HG02642 (cell line): ENCODE results near the gene STAMBPL1.

Experiments
- ATAC-seq: cut with Tn5 transposase; IDR thresholded peaks from one replicate; pipeline ENCODE4 v1.9.1; 2021; ENCODE audit warnings: mild to moderate bottlenecking; ENCODE audit not compliant: unreplicated experiment, poor library complexity

STAMBPL1 gene

DNA sequence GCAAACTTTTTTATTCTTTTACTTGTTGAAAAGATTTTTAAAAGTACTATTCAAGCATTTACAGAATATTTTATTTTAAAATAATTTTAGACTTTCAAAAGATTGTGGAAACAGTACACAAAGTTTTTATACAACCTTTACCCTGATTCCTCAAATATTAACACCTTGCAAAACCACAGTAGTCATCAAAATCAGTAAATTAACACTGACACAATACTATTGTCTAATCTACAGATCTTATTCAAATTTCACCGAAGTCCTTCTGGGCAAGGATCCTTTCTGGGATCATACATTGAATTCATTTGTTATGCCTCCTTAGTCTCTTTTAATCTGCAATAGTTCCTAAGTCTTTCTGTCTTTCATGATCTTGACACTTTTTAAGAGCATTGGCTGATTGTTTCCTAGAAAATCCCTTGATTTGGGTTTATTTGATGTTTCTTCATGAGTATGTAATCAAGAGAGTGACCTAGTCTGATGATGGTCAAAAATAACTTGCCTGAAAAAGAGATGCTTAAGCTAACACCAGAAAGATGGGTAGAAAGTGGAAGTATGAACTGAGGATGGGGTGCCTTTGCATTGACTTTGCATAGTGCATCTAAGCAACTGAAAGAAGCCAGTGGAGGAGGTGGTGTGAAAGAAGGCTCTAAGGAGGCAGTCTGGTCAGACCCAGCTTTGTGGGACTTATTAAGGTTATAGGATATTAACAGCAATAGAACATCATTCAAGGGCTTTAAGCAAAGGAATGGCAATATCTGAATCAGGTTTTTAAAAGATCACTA is 9.7 kb downstream of the STAMBPL1 start:
- peak; percentile 69 for ATAC-seq

DNA sequence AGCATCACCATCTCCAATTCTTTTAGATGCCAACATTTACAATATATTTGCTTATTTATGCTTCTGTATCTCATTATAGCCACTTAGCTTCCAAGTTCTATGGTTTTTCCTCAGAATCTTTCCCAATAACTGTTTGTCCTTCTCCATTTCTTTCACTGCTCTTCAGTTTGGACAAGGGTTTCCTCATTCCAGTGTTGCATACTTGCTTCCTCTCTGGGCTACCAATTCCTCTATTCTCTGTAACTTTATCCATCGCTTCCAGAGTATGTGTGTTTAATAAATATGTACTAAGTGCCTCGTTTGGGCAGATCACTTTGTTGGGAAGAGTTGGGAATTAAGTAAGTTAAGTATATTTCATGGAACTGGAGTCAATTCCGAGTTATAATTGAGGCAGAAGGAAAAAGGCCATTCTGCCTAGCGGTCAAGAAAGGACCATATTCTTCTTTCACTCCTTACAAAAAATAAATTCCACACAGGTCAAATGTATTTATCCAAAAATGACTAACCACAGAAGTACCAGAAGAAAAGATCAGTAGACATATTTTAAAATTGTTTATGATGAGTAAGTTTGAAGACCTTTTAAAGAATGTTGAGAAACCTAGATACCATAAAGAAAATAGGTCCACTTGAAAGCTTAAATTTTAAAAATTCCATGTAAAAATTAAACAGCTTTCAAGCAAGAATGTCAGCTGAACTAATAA is 10.8 kb downstream of the STAMBPL1 start:
- ATAC-seq = no peak

- ATAC-seq = no peak
Measured at GRCh38 chr10:88892222-88892967, 12.3 kb downstream of the STAMBPL1 start.

GRCh38 chr10:88893611-88894010 is 13.6 kb downstream of the STAMBPL1 start:
- ATAC-seq = no peak

DNA sequence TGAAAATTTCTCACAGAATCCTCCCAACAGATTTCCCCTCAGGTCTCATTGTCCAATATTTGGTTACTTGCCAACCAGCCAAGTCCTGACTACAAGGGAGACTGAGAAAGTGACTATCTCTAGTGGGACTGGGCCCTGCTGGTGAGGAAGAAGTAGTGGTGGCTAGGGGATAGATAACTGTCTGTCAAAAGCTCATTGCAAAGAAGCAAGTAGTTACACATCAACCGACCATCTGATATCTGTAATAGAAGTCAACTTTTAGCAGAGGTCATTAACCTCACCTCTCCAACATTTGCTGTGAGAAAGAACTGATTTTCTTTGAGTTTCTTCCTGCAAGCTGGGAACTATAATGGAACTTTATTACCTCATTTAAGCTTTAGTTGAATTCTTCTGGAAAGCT is 15.2 kb downstream of the STAMBPL1 start:
- no peak for ATAC-seq

- no peak for ATAC-seq
Measured at GRCh38 chr10:88896372-88896993, 16.4 kb downstream of the STAMBPL1 start.

GRCh38 chr10:88896994-88897853 is 17.2 kb downstream of the STAMBPL1 start:
- no peak for ATAC-seq

DNA sequence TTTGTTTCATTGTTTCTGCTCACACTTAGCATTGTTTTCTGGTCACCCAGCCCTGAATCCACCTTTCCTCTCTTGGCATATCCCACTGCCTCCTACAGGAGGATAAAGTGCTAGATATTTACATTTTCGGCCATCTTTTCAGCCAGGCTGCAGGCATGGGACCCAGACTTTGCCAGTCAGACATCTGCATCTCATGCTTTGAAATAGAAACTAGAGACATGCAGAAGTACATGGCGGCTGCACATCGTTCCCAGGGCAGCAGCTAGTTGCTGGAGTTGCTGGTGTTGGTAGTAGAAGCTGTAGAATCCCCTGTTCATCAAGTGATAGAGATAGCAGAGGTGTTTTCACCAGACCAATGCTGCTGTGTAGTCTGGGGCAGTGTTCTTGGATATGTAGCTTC is 18.7 kb downstream of the STAMBPL1 start:
- no peak for ATAC-seq

DNA sequence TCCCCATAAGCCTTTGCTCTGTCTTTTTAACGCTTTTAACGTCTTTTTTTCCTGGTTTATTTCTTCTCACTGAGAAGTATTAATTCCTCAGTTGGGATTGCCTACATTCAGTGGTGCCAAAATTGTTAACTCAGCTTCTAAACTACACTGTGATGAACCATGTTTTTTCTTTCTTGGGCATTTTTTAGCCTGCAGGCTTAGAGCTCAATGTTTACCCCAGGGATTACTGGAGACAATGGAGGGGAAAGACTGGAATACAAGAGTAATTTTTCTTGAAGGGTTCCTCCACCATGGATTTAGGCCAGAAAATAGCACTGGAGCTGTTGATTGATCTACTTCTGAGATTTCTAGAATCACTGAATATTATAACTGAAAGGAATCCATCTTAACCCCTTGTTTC is 19.8 kb downstream of the STAMBPL1 start:
- ATAC-seq = no peak

DNA sequence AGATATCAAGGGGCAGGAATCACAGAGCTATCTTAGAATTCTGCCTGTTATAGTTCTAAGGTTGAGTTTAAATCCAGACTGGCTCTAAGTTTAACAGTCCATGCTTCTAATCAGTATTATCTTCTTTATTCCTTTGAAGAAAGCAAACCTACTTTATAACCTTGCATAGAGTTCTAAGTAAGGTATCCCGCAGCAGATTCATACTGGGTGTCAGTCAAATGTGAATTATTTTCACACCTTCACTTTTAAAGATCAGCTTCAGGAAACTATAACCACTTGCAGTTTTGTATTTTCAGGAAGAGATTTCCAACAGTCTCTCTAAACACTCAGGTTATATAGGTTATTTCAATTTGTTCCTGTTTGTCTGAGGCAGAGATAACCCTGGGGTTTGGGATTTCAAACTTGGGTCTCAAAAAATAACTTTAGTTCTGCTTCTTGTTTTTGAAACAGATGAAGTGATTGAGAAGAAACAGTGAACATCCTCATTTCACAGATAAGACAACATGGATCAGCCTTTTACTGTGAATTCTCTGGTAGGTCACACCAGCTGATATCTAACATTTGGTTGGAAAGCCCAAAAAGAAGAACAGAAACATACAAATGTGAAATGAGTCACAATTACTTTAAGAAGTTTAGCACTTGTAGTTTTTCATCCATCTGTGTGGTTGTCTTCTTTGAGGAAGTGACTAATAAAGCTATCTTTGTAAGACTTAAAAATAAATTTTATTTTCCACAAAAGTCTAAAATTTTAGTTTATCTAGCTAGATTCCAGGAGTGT is 21.4 kb downstream of the STAMBPL1 start:
- peak; percentile 84 for ATAC-seq

DNA sequence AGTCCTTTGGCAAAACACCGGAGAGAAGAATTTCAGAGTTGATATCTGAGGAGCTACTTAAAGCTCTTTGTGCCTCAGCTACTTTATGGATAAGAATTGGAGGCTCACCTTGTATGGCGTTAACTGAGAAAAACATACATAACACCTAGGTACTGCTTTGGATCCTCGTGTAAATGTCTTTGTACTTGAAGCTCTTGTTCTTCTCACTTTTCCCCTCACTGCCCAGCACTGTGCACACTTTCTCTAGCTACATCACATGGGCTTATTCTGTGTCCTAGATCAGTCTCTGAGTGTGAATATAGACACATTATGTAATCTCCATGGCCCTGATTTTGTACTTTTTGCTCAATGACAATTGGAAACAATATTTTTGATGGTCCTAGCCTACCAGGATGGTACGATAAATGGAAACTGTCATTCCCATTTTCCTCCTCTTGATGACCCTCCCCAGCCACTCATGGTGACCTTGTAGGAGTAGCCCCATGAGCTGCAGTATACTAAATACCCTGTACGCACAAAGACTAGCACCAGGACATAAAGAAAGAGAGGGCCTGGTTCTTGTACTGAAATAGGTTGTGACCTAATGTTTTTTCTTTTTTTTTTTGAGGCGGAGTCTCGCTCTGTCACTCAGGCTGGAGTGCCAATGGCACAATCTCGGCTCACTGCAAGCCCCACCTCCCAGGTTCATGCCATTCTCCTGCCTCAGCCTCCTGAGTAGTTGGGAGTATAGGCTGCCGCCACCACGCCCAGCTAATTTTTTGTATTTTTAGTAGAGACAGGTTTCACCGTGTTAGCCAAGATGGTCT is 22.1 kb downstream of the STAMBPL1 start:
- ATAC-seq = peak; percentile 49

DNA sequence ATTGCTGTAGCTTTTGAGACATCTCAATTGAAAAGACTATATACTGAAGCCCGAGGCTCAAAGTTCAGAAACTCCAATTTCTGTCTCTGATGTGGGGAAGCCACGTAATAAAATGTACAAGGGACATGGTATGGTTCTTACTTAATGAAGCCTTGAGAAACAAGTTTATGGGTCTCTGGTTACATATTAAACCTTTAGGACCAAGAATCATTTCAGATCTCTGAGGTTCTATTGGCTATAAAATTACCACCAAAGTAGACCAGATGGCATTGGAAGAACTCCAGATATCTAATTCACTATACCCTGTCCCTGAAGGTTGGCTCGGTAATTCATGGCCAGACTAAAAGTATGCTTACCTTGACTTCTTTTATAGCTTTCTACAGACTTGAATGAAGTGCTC is 23.7 kb downstream of the STAMBPL1 start:
- ATAC-seq = no peak

DNA sequence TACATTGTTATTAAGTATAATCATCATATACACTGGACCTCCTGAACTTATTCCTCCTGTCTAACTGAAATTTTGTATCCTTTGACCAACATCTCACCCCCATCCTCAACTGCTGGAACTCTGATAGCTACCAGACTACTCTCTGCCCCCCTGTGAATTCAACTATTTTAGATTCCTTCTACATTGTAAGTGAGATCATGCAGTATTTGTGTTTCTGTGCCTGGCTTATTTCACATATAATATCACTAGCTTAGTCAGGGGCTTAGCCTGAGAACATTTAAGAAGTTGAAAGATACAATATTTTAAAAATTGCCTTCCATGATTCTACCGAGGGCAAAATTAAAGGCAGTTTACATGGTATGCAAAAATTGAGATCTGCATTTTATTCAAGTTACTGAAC is 26.9 kb downstream of the STAMBPL1 start:
- no peak for ATAC-seq

DNA sequence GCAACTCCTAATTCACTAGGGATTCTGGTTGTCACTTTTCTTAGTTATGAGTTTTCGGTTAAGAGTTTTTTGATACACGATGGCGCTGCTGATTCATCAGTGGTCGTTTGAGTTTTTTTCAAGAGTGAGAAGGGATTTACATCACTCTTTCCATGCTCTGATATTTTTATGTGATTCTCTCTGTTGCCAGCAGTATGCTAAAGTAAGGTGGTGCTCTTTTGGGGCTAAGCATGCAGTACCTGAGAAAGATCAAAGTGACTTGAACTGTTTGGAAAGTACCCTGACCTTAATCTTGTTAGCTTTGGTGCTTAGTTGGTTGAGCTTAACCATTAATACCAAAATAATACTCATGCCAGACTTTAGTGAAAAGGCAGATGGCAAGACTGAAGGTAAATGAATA is 28.1 kb downstream of the STAMBPL1 start:
- no peak for ATAC-seq

GRCh38 chr10:88911116-88911515 is 31.1 kb downstream of the STAMBPL1 start:
- no peak for ATAC-seq

DNA sequence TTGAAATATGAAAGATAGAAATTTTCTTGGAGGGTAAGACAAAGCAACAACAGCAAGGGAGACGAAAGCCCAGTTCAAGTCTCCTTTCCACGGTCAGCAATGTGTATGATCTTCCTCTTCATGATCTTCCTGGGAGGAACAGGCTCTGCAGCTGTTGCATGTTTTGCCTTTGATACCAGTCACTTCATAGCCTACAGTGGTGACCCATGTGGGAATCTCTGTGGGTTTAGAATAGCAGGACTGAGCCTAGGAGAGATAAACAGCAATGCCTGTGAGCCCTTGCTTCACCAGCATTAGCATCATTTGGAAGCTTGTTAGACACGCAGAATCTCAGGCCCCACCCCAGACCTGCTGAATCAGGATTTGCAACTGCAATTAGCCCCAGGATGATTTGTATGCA is 31.8 kb downstream of the STAMBPL1 start:
- ATAC-seq = no peak

GRCh38 chr10:88913127-88913526 is 33.1 kb downstream of the STAMBPL1 start:
- ATAC-seq = no peak

DNA sequence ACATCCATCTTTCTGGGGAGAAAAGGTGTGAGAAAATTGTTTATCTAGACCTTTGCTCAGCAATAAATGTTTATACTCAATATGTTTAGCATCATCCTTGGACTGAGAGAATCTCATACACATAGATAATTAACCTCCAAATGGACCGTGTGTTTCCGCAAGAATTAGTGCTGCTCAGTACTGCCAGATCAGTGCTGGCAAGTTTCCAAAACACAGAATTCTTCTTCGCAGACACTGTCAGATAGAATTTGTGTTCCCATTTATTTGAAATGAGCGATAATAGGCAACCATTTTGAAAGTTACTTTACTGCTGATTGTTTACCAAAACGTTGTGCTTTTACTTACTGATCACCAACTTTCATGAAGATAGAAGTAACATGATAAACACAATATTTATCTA is 33.7 kb downstream of the STAMBPL1 start:
- no peak for ATAC-seq
